ENCODE data around the gene VCPKMT.

Gene VCPKMT

DNA sequence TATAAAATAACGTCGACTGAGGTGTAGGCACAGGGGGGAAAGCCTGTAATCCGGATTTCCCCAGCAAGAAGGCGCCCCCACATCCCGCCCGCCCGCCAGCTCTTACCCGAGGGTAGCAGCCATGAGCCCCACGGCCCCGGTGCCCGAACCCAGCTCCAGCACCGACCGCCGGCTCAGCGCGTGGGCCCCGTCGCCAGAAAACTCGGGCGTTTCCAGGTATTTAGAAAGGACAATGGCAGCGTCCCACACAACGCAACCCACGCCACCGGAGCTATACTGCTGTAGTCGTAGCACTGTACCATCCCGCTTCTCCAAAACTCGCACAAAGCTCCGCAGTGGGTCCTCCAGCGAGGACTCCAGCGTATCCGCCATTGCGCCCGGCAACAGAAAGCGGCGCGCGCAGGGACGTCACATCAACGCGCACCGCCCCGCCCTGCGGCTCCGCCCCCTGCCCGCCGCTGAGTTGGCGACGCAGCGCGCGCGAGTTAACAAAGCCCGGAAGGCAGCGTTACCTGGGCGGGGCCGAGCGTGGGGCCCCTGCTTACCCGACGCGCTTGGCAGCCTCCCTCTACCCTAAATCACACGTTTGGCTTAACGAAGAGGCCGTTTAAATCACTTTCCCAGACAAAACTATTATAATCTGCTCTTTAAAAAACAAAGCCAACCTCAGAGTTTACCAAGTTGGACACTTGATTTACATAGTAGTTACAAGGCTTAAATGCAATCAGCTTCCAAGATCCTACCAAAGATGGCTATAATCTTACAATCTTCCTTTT lies at the start of gene VCPKMT:
VCPKMT (minus strand) TSS at position 392 of the 776 bp plus-strand sequence; CDS start at position 372, 20 bp downstream.
- H3K27me3 ChIP-seq: no peaks in the 10 kb centered on the region
- intact Hi-C loops (cut with DNase I; ENCODE audit: low total_unique reads): loop anchor here (10.0 kb wide), 2 partner anchors 112 to 482 kb away; partner anchors contain the start of gene DNAAF2
- TF ChIP-seq, protein P1, sequence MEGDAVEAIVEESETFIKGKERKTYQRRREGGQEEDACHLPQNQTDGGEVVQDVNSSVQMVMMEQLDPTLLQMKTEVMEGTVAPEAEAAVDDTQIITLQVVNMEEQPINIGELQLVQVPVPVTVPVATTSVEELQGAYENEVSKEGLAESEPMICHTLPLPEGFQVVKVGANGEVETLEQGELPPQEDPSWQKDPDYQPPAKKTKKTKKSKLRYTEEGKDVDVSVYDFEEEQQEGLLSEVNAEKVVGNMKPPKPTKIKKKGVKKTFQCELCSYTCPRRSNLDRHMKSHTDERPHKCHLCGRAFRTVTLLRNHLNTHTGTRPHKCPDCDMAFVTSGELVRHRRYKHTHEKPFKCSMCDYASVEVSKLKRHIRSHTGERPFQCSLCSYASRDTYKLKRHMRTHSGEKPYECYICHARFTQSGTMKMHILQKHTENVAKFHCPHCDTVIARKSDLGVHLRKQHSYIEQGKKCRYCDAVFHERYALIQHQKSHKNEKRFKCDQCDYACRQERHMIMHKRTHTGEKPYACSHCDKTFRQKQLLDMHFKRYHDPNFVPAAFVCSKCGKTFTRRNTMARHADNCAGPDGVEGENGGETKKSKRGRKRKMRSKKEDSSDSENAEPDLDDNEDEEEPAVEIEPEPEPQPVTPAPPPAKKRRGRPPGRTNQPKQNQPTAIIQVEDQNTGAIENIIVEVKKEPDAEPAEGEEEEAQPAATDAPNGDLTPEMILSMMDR (IDR thresholded peaks at IDR 0.05): no peak
- DNase-seq: peak; percentile 93 to 95
- peak within 1 kb of the TSS; percentile 76 to 83 for H3K4me3 ChIP-seq
- H3K4me1 ChIP-seq: peaks cover 0 to 22% (median 12%) of the 10 kb centered on the region in 4 donors
- H3K27ac ChIP-seq: peak within 1 kb of the TSS; percentile 83 to 86
- no peaks in the 10 kb centered on the region for H3K9me3 ChIP-seq
- H3K36me3 ChIP-seq: peaks cover 17 to 40% (median 36%) of the 10 kb centered on the region in 3 donors

DNA sequence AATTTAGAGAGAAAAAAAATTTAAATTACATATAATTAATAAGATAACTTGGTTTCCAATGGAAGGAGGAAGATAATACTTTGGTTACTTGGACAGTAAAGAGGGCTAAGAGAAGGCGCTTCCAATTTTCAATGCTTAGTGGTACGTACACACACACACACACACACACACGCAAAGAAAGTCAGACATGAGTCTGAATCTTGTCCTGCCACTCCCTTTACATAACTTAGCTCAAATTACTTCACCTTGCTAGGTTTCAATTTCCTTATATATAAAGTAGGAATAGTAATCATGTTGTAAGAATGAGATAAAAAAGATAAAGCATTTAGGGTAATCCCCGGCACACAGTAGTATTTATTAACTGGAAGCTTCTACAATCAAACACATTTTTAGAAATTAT lies 39.7 kb upstream of the VCPKMT start:
- peaks cover 43 to 89% (median 62%) of the 10 kb centered on the region in 3 donors for H3K36me3 ChIP-seq
- no peaks in the 10 kb centered on the region for H3K4me1 ChIP-seq
- TF ChIP-seq, protein P1 (IDR thresholded peaks at IDR 0.05): no peak
- no peak overlapping the region for H3K4me3 ChIP-seq
- no peaks in the 10 kb centered on the region for H3K9me3 ChIP-seq
- intact Hi-C loops (cut with DNase I; ENCODE audit: low total_unique reads): no loop called here
- H3K27ac ChIP-seq: no peak overlapping the region
- no peaks in the 10 kb centered on the region for H3K27me3 ChIP-seq
- DNase-seq: no peak

DNA sequence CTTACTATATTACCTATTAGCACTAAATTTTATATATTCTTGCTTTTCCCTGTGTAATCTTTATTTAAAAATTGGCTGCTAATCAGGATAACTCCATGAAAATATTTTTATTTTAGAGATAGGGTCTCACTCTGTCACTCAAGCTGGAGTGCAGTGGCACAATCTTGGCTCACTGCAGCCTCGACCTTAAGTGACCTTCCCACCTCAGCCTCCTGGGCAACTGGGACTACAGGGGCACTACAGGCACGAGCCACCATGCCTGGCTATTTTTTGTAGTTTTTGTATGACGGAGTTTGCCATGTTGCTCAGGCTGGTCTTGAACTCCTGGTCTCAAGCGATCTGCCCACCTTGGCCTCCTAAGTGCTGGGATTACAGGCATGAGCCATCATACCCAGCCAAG lies 32.4 kb upstream of the VCPKMT start:
- intact Hi-C loops (cut with DNase I; ENCODE audit: low total_unique reads): no loop called here
- H3K36me3 ChIP-seq: peaks cover 31 to 73% (median 49%) of the 10 kb centered on the region in 3 donors
- no peaks in the 10 kb centered on the region for H3K27me3 ChIP-seq
- H3K9me3 ChIP-seq: no peaks in the 10 kb centered on the region
- H3K4me1 ChIP-seq: no peaks in the 10 kb centered on the region
- H3K4me3 ChIP-seq: no peak overlapping the region
- no peak for DNase-seq
- no peak overlapping the region for H3K27ac ChIP-seq
- TF ChIP-seq, protein P1 (IDR thresholded peaks at IDR 0.05): no peak

DNA sequence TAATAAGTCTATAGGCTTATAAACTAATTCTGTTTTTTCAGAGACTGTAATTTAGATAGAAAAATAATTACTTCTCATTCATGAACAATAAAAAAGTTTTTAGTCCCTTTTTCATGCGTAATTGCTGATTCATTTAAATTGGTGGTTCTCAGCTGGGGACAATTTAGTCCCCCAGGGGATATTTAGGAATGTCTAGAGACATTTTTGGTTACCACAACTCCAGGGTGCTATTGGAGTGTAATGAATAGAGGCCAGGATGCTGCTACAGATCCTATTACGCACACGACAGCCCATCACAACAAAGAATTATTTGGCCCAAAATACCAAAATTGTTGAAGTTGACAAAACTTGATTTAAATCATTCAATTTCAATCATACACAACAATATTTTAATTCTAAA lies 22.8 kb upstream of the VCPKMT start:
- Histone ChIP-seq H3K4me1 (no peaks in the 10 kb centered on the region), H3K36me3 (peaks cover 0 to 26% (median 13%) of the 10 kb centered on the region in 3 donors), H3K27me3 (no peaks in the 10 kb centered on the region), H3K4me3 (no peak overlapping the region), H3K9me3 (no peaks in the 10 kb centered on the region), H3K27ac (no peak overlapping the region)
- no peak for DNase-seq
- TF ChIP-seq, protein P1 (IDR thresholded peaks at IDR 0.05): no peak
- intact Hi-C loops (cut with DNase I; ENCODE audit: low total_unique reads): no loop called here

DNA sequence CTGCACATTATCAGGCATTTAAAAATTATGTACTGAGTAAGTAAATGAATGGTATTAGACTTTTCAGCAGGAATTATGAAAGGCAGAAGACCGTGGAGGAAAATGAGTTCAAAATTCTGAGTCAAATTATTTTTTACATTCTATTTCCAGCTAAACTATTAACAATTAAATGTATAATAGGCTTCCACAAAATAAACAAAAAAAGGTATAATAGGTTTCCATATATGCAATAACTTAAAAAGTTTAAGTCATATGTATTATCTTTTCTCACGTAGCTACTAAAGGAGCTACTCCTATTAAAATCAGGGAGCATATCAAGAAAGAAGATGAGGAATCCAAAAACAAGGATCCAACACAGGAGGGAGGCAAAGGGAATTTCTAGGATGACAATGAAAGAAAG lies 11.4 kb upstream of the VCPKMT start:
- no peak for DNase-seq
- Histone ChIP-seq H3K9me3 (no peaks in the 10 kb centered on the region), H3K4me1 (no peaks in the 10 kb centered on the region), H3K27ac (no peak overlapping the region), H3K27me3 (no peaks in the 10 kb centered on the region), H3K36me3 (peaks cover 38 to 55% (median 43%) of the 10 kb centered on the region in 3 donors), H3K4me3 (no peak overlapping the region)
- intact Hi-C loops (cut with DNase I; ENCODE audit: low total_unique reads): no loop called here
- TF ChIP-seq, protein P1 (IDR thresholded peaks at IDR 0.05): no peak

Data from tibial artery (tissue), 4 donors.